Transverse colon (tissue), 3 donors: ENCODE measurements around the gene CSGALNACT2.

Source experiments
- CTCF ChIP-seq, 5 experiments: fragments of 200-600 bp in 3 of 5; fragments of 450-650 bp in 2 of 5; sonication (generic) in 3 of 5; IDR thresholded peaks; 1 replicate in 2 of 5; 2 replicates in 3 of 5; pipeline ENCODE4 v1.5.1; 2016 to 2017; ENCODE audit warnings: antibody characterized with exemption in 5 of 5, inconsistent platforms in 3 of 5, mild to moderate bottlenecking in 2 of 5, moderate library complexity in 1 of 5
- EP300 ChIP-seq: sonication (generic); formaldehyde crosslinking; IDR thresholded peaks from one replicate; pipeline ENCODE4 v1.6.1; 2017; ENCODE audit warnings: antibody characterized with exemption, low read depth
- POLR2A ChIP-seq: fragments of 450-650 bp; IDR thresholded peaks from one replicate; pipeline ENCODE4 v1.6.1; 2016; ENCODE audit warnings: antibody characterized with exemption, mild to moderate bottlenecking, moderate library complexity

DNA sequence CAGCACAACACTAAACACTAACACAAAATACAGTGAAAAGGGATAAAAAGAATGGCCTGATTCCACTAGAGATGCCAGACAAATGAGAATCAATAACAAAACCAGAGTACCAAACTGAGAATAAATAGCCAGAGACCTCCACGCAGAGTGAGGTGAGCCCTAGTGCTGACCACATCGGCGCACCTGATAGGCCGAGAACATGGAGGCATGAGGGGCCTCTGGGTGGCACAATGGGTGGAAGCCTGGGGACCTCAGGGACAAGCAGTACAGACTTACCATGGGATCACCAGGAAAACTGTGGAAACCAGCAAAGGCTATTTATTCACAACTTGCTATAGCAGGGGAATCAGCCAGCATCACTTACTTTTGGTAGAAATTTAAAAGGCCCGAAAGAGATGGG lies 1.8 kb upstream of the CSGALNACT2 start:
- TF ChIP-seq CTCF (IDR thresholded peaks at IDR 0.05): no peak
- no peak for TF ChIP-seq POLR2A
- no peak for TF ChIP-seq EP300
